ENCODE data around the gene NAGA. TPM values are rescaled to one million over a fixed set of nuclear protein-coding genes. Genes with fewer than 3 reads are reported as not detected.

The NAGA gene
- total RNA-seq, 4 donors from 2014 or later: 24.8 to 47.6 (median 35.3) TPM

DNA sequence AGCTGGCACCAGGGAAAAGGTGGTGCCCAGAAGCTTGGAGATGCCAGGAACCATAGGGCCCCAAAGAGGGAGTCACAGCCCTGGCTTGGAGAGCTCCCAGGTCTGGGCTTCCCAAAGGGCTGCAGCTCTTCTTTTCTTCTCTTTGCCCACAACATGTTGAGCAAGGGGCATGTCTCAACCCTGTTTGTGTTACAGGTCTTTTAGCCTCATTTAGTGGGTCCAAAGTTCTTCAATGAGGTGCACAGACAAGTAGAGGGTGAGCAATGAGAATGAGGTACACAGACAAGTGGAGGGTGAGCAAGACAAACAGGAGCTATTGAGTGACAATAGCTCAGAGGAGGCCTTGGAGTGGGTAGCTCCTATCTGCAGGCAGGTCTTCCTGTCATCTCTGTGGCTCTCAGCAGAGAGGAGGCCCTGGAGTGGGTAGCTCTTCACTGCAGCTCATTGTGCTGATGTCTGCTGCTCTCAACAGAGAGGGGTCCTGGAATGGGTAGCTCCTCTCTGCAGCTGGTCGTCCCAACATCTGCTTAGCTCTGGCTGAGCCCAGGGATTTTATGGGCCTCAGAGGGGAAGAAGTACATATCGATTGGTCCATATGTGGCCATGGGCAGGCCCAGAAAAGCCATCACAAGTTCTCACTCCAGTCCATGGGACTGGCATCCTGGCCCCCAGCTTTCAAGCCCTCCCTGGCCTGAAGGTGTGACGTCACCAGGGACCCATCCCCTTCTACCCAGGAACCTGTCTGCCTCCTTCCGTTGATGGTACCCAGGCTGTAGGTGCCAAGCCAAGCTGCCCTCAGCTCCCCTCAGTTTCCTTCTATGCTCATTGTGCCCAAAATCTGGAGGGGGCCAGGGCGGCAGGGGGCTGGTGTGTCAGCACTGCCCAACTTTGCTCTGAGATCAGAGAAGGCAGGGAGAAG lies 37.1 kb downstream of the NAGA start:
- ATAC-seq (ENCODE audit: low FRiP score) (no peak), DNase-seq (ENCODE audit: low spot score) (no peak)
- TF ChIP-seq, protein P1, sequence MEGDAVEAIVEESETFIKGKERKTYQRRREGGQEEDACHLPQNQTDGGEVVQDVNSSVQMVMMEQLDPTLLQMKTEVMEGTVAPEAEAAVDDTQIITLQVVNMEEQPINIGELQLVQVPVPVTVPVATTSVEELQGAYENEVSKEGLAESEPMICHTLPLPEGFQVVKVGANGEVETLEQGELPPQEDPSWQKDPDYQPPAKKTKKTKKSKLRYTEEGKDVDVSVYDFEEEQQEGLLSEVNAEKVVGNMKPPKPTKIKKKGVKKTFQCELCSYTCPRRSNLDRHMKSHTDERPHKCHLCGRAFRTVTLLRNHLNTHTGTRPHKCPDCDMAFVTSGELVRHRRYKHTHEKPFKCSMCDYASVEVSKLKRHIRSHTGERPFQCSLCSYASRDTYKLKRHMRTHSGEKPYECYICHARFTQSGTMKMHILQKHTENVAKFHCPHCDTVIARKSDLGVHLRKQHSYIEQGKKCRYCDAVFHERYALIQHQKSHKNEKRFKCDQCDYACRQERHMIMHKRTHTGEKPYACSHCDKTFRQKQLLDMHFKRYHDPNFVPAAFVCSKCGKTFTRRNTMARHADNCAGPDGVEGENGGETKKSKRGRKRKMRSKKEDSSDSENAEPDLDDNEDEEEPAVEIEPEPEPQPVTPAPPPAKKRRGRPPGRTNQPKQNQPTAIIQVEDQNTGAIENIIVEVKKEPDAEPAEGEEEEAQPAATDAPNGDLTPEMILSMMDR (IDR thresholded peaks at IDR 0.05): no peak

DNA sequence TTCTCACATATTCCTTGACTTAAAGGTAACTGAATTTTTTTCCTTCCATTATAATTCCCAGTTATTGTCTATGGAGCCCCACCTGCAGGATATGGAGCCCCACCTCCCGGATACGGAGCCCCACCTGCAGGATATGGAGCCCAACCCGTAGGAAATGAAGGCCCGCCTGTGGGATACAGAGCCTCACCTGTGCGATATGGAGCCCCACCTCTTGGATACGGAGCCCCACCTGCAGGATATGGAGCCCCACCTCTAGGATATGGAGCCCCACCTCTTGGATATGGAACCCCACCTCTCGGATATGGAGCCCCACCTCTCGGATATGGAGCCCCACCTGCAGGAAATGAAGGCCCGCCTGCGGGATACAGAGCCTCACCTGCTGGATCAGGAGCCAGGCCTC lies 43.9 kb downstream of the NAGA start:
- ATAC-seq (ENCODE audit: low FRiP score): no peak
- TF ChIP-seq, protein P1 (IDR thresholded peaks at IDR 0.05): no peak

DNA sequence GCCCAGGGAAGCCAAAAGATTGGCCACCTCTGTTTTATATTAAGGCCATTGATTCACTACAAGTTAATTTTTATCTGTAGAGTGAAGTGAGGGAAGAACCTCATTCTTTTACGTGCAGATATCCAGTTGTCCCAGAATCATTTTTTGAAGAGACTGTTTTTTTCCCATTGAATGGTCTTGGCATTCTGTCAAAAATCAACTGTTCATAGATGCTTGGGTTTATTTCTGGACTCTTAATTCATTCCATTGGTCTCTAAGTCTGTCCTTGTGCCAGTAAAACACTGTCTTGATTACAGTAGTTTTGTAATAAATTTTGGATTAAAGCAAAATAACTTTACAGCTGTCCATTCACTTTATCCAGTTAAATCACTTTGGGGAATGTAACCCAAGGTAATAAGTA lies 45.2 kb downstream of the NAGA start:
- TF ChIP-seq, protein P1 (IDR thresholded peaks at IDR 0.05): no peak
- DNase-seq (ENCODE audit: low spot score) (no peak), ATAC-seq (ENCODE audit: low FRiP score) (no peak)

More for the DNA sequence above, 43.9 kb downstream of the NAGA start:
- no peak for DNase-seq (ENCODE audit: low spot score)

DNA sequence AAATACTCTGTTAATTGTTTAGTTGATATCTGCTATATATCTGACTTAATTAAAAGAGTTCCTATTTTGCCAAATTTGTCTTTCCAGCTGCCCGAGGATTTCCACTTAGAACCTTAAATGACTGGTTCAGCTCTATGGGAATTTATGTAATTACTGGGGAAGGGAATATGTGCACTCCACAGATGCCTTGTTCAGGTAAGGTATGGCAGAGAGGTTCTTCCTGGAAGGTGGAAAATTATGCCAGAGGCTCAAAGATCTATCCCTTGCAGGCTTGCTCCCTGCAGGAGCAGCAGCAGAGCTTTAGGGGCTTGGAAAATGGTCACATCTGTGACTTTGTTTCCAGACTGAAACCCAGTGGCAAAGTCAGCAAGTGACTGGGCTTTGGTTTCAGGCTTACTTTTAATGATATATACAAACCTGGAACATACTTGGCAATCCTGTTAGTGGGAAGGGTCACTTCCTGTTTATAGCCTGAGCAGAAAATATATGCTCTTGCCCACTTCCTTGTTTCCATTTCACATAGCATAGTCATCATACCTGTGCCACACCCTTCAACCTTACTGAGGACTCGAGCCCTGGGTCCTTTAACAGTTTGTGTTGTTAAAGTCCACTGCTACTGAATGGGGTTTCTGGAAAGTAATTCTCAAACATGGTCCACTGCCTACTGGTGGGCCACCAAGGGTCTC lies 48.3 kb downstream of the NAGA start:
- no peak for ATAC-seq (ENCODE audit: low FRiP score)
- TF ChIP-seq, protein P1 (IDR thresholded peaks at IDR 0.05): no peak

DNA sequence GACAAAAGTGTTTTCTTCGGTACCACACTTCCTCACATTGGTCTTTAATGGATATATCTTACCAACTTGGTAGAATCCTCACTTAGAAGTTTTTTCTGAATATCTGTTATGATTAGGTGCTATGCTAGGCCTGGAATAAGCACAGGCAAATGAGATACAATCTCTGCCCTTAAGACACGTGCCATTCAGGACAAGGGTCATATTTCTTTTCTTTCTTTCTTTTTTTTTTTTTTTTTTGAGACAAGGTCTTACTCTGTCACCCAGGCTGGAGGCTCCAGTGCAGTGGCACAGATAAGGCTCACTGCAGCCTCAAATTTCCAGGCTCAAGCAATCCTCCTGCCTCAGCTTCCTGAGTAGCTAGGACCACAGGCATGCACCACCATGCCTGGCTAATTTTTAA lies 49.0 kb downstream of the NAGA start:
- TF ChIP-seq, protein P1 (IDR thresholded peaks at IDR 0.05): no peak
- ATAC-seq (ENCODE audit: low FRiP score): no peak
- DNase-seq (ENCODE audit: low spot score): no peak

More for the DNA sequence above, 48.3 kb downstream of the NAGA start:
- DNase-seq (ENCODE audit: low spot score): no peak

DNA sequence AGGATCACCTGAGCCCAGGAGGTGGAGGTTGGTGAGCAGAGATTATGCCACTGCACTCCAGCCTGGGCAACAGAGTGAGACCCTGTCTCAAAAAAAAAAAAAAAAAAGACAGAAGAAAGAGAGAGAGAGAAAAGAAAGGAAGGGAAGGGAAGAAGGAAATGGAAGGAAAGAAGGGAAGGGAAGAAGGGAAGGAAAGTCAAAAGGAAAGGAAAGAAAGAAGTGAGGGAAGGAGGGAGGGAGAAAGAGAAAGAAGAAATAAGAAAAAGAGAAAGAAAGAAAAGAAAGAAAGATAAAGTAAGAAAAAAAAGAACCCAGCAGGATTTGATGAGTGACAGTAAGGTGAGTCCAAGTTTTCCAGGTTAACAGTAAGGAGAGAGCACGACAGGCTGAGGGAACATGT lies 52.4 kb downstream of the NAGA start:
- DNase-seq (ENCODE audit: low spot score): no peak
- TF ChIP-seq, protein P1 (IDR thresholded peaks at IDR 0.05): no peak

More for the DNA sequence above, 52.4 kb downstream of the NAGA start:
- ATAC-seq (ENCODE audit: low FRiP score): no peak

Measured in omental fat pad (tissue), 4 donors.